Neuronal stem cell (in vitro differentiated cells): ENCODE measurements around the gene CDH26.
A peak's percentile ranks its signal among the peaks of the same experiment; 100 is the strongest.

Source experiments
- DNase-seq: peaks from one replicate; pipeline ENCODE4 v3.0.0-alpha.2; 2013; ENCODE audit warnings: low spot score
- H2AFZ ChIP-seq: one replicate; pipeline ENCODE4 v1.6.1; 2013; ENCODE audit warnings: mild to moderate bottlenecking, low read length, inconsistent platforms
- H2AK5ac ChIP-seq: 2 replicates; pipeline ENCODE4 v1.6.1; 2013; ENCODE audit warnings: low read depth, mild to moderate bottlenecking, inconsistent platforms, low read length, moderate library complexity, mixed read lengths
- H2BK120ac ChIP-seq: 2 replicates; pipeline ENCODE4 v1.6.1; 2013; ENCODE audit warnings: low read depth, mild to moderate bottlenecking, inconsistent platforms, low read length, moderate library complexity, mixed read lengths
- H2BK12ac ChIP-seq: one replicate; pipeline ENCODE4 v1.6.1; 2013; ENCODE audit warnings: low read length, inconsistent platforms
- H2BK15ac ChIP-seq: 2 replicates; pipeline ENCODE4 v1.6.1; 2013; ENCODE audit warnings: mild to moderate bottlenecking, low read length, inconsistent platforms, mixed read lengths
- H2BK5ac ChIP-seq: one replicate; pipeline ENCODE4 v1.6.1; 2013; ENCODE audit warnings: inconsistent platforms, mild to moderate bottlenecking, low read length, moderate library complexity
- H3K14ac ChIP-seq: one replicate; pipeline ENCODE4 v1.6.1; 2013; ENCODE audit warnings: low read length, inconsistent platforms
- H3K18ac ChIP-seq: 2 replicates; pipeline ENCODE4 v1.6.1; 2013; ENCODE audit warnings: low read length, inconsistent platforms
- H3K23ac ChIP-seq: 2 replicates; pipeline ENCODE4 v1.6.1; 2013; ENCODE audit warnings: low read depth, mild to moderate bottlenecking, mixed read lengths, low read length, inconsistent platforms; ENCODE audit not compliant: poor library complexity
- H3K27ac ChIP-seq: replicated peaks from 3 replicates; pipeline ENCODE4 v1.5.1; 2013; ENCODE audit warnings: low read length, inconsistent platforms
- H3K27me3 ChIP-seq, 3 experiments: 2 replicates each; pipeline ENCODE4 v1.6.1; 2013; ENCODE audit warnings: low read length in 3 of 3, mild to moderate bottlenecking in 2 of 3, inconsistent platforms in 1 of 3, low read depth in 1 of 3, mixed read lengths in 1 of 3, moderate library complexity in 1 of 3; ENCODE audit not compliant: control insufficient read depth in 3 of 3, insufficient read depth in 3 of 3
- H3K36me3 ChIP-seq, 2 donors: replicated peaks in 1 of 2; 2 replicates each; pipeline ENCODE4 v1.6.1; 2013; ENCODE audit warnings: low read length in 2 of 2; ENCODE audit not compliant: control insufficient read depth in 2 of 2, insufficient read depth in 2 of 2
- H3K4ac ChIP-seq: 2 replicates; pipeline ENCODE4 v1.6.1; 2013; ENCODE audit warnings: inconsistent platforms, mild to moderate bottlenecking, low read length, moderate library complexity
- H3K4me1 ChIP-seq, 2 donors: 1 replicate in 1 of 2; 2 replicates in 1 of 2; pipeline ENCODE4 v1.6.1; 2013; ENCODE audit warnings: low read length in 2 of 2, low read depth in 1 of 2; ENCODE audit not compliant: control insufficient read depth in 2 of 2, insufficient read depth in 1 of 2
- H3K4me2 ChIP-seq: one replicate; pipeline ENCODE4 v1.6.1; 2013; ENCODE audit warnings: mild to moderate bottlenecking, low read length, inconsistent platforms; ENCODE audit not compliant: insufficient read depth, poor library complexity, severe bottlenecking
- H3K4me3 ChIP-seq, 2 donors: 2 replicates each; pipeline ENCODE4 v1.5.1; 2013; ENCODE audit warnings: low read length in 2 of 2, mild to moderate bottlenecking in 2 of 2, inconsistent platforms in 1 of 2, moderate library complexity in 1 of 2
- H3K79me1 ChIP-seq: one replicate; pipeline ENCODE4 v1.6.1; 2013; ENCODE audit warnings: low read depth, mild to moderate bottlenecking, inconsistent platforms, low read length, moderate library complexity
- H3K9ac ChIP-seq: one replicate; pipeline ENCODE4 v1.6.1; 2013; ENCODE audit warnings: mild to moderate bottlenecking, low read depth, low read length, inconsistent platforms; ENCODE audit not compliant: poor library complexity
- H3K9me3 ChIP-seq, 2 donors: replicated peaks in 1 of 2; 2 replicates each; pipeline versions ENCODE3 to v1.6.1; 2013; ENCODE audit warnings: low read length in 2 of 2, mild to moderate bottlenecking in 2 of 2, inconsistent platforms in 1 of 2, low read depth in 1 of 2, mixed read lengths in 1 of 2, moderate library complexity in 1 of 2; ENCODE audit not compliant: control insufficient read depth in 2 of 2, insufficient read depth in 1 of 2
- H4K8ac ChIP-seq: one replicate; pipeline ENCODE4 v1.6.1; 2013; ENCODE audit warnings: low read depth, mild to moderate bottlenecking, inconsistent platforms, low read length, moderate library complexity
- H4K91ac ChIP-seq: one replicate; pipeline ENCODE4 v1.6.1; 2013; ENCODE audit warnings: low read length, low read depth, mild to moderate bottlenecking, inconsistent platforms; ENCODE audit not compliant: poor library complexity
- WGBS, 2 donors: extraction: QIAGEN DNeasy Blood & Tissue Kit; methylation state at CpG; one replicate each; pipeline ENCODE4 v1.1.7; 2013; ENCODE audit warnings: missing lambda C conversion rate in 2 of 2, mixed read lengths in 1 of 2; ENCODE audit not compliant: insufficient read length in 2 of 2, insufficient replicate concordance in 1 of 2; ENCODE audit errors: extremely low coverage in 2 of 2; 5-methylcytosine and 5-hydroxymethylcytosine counted together

The CDH26 gene

GRCh38 chr20:60009826-60010616 lies 51.8 kb downstream of the CDH26 start:
- Histone ChIP-seq H2BK5ac (peak overlapping the region; percentile 44), H3K18ac (peak overlapping the region; percentile 3), H3K4me2 (no peak overlapping the region), H3K4me3 (no peak overlapping the region), H3K27me3 (peaks cover 0 to 4% (median 0%) of the 10 kb centered on the region in 3 experiments), H2BK12ac (no peak overlapping the region), H2BK15ac (no peak overlapping the region), H2AK5ac (no peak overlapping the region), H3K4me1 (peaks cover 0 to 2% of the 10 kb centered on the region in 2 donors), H3K4ac (no peak overlapping the region), H4K91ac (no peak overlapping the region), H3K9me3 (peaks cover 0 to 2% of the 10 kb centered on the region in 2 donors), H2BK120ac (no peak overlapping the region), H3K23ac (no peak overlapping the region), H3K9ac (no peak overlapping the region), H3K14ac (no peak overlapping the region), H2AFZ (no peak overlapping the region), H3K27ac (no peak overlapping the region), H3K36me3 (no peaks in the 10 kb centered on the region), H3K79me1 (no peaks in the 10 kb centered on the region), H4K8ac (no peak overlapping the region)
- no CpG with 5 or more reads among the region's 14 CpGs for WGBS, 2 donors
- no peak for DNase-seq

- Histone ChIP-seq H2BK5ac (no peak overlapping the region), H3K27me3 (peaks cover 0 to 4% (median 0%) of the 10 kb centered on the region in 3 experiments), H3K18ac (no peak overlapping the region), H3K79me1 (no peaks in the 10 kb centered on the region), H2BK12ac (no peak overlapping the region), H3K36me3 (no peaks in the 10 kb centered on the region), H3K4ac (no peak overlapping the region), H2BK120ac (no peak overlapping the region), H3K9ac (no peak overlapping the region), H2BK15ac (no peak overlapping the region), H3K14ac (no peak overlapping the region), H2AFZ (no peak overlapping the region), H3K4me3 (peak overlapping the region in 1 of 2 donors; percentile 53), H3K4me1 (peaks cover 0 to 2% of the 10 kb centered on the region in 2 donors), H4K91ac (no peak overlapping the region), H2AK5ac (no peak overlapping the region), H4K8ac (no peak overlapping the region), H3K9me3 (peaks cover 0 to 2% of the 10 kb centered on the region in 2 donors), H3K23ac (no peak overlapping the region), H3K4me2 (no peak overlapping the region), H3K27ac (no peak overlapping the region)
- no peak for DNase-seq
- no CpG with 5 or more reads among the region's 12 CpGs for WGBS, 2 donors
Observed at GRCh38 chr20:60010689-60011458, 52.7 kb downstream of the CDH26 start.

GRCh38 chr20:60011512-60012507 lies 53.6 kb downstream of the CDH26 start:
- no peak overlapping the region for H2BK12ac ChIP-seq
- H2BK120ac ChIP-seq: no peak overlapping the region
- H3K4ac ChIP-seq: no peak overlapping the region
- H3K4me2 ChIP-seq: no peak overlapping the region
- peaks cover 0 to 2% of the 10 kb centered on the region in 2 donors for H3K9me3 ChIP-seq
- no peak overlapping the region for H3K4me3 ChIP-seq
- no peak overlapping the region for H3K9ac ChIP-seq
- peak overlapping the region; percentile 11 for H3K18ac ChIP-seq
- H2AFZ ChIP-seq: no peak overlapping the region
- no peak overlapping the region for H4K91ac ChIP-seq
- no peak overlapping the region for H2AK5ac ChIP-seq
- H2BK5ac ChIP-seq: no peak overlapping the region
- no CpG with 5 or more reads among the region's 17 CpGs for WGBS, 2 donors
- no peak overlapping the region for H2BK15ac ChIP-seq
- H3K23ac ChIP-seq: no peak overlapping the region
- H3K36me3 ChIP-seq: no peaks in the 10 kb centered on the region
- H3K27ac ChIP-seq: no peak overlapping the region
- H3K27me3 ChIP-seq: peaks cover 0 to 4% (median 0%) of the 10 kb centered on the region in 3 experiments
- no peaks in the 10 kb centered on the region for H3K79me1 ChIP-seq
- H3K14ac ChIP-seq: no peak overlapping the region
- H3K4me1 ChIP-seq: peaks cover 0 to 2% of the 10 kb centered on the region in 2 donors
- no peak for DNase-seq
- H4K8ac ChIP-seq: no peak overlapping the region
